GM12878 (cell line): ENCODE data around the gene KRT6C. TPM values are rescaled to one million over a fixed set of nuclear protein-coding genes. Genes with fewer than 3 reads are reported as not detected.
"Not testable (repeated sequence)": the region's sequence is repeated elsewhere in the genome, so short reads cannot be mapped to it uniquely, and the experiment has no call there.

Source experiments
- ATAC-seq: fragments of 200-7000 bp; cut with Tn5 transposase; 3 replicates; pipeline ENCODE4 v1.9.1; 2020; ENCODE audit warnings: mild to moderate bottlenecking, moderate library complexity
- BruUV-seq: library from RNA; stranded (reverse); fragments of 400-500 nt; replicated peaks from 2 replicates; lab custom pipeline; 2021; lab: Mats Ljungman, UMichigan
- CTCF ChIA-PET: fragments of 300-600 bp; sonication (Branson Sonifier 250); formaldehyde crosslinking; extraction: SDS; loops from one replicate; lab custom pipeline; 2021; ENCODE audit warnings: inconsistent platforms; lab: Yijun Ruan, JAX
- POLR2A ChIA-PET: fragments of 350-600 bp; formaldehyde crosslinking; extraction: SDS; loops from one replicate; lab custom pipeline; 2021; ENCODE audit warnings: inconsistent platforms; lab: Charles Lee
- RAD21 ChIA-PET: fragments of 300-600 bp; sonication (Branson Sonifier 250); formaldehyde crosslinking; loops from one replicate; lab custom pipeline; 2023; ENCODE audit warnings: antibody characterized with exemption; ENCODE audit not compliant: unreplicated experiment; lab: Charles Lee
- SMC1A ChIA-PET: fragments of 300-600 bp; sonication (Branson Sonifier 250); formaldehyde crosslinking; loops from one replicate; lab custom pipeline; 2023; ENCODE audit not compliant: unreplicated experiment, uncharacterized antibody; lab: Charles Lee
- DNase-seq: peaks from one replicate; pipeline ENCODE4 v3.0.0-alpha.2; 2011; ENCODE audit warnings: low read depth, low spot score
- FAIRE-seq: peaks from 3 replicates; lab custom pipeline; 2011; peaks lifted over from hg19 to GRCh38; lab: Jason Lieb, UNC
- H2AFZ ChIP-seq: 2 replicates; pipeline ENCODE4 v1.6.0; 2011; ENCODE audit warnings: low read depth, low read length, control low read depth; ENCODE audit not compliant: control insufficient read depth
- H3K27ac ChIP-seq: 2 replicates; pipeline ENCODE4 v1.5.1; 2011; ENCODE audit warnings: control low read depth; ENCODE audit not compliant: control insufficient read depth, insufficient read depth
- H3K27me3 ChIP-seq, 2 experiments: replicated peaks in 1 of 2; 2 replicates each; pipeline versions ENCODE4 v1.6.0 to v1.6.1; 2011; ENCODE audit warnings: low read length in 1 of 2; ENCODE audit not compliant: control insufficient read depth in 2 of 2, insufficient read depth in 2 of 2
- H3K36me3 ChIP-seq, 2 experiments: 2 replicates each; pipeline ENCODE4 v1.5.1; 2011; ENCODE audit warnings: low read length in 1 of 2; ENCODE audit not compliant: control insufficient read depth in 2 of 2, insufficient read depth in 2 of 2
- H3K4me1 ChIP-seq: 2 replicates; pipeline ENCODE4 v1.6.1; 2011; ENCODE audit warnings: mild to moderate bottlenecking, low read length, moderate library complexity, mixed read lengths; ENCODE audit not compliant: control insufficient read depth, insufficient read depth
- H3K4me2 ChIP-seq: 2 replicates; pipeline ENCODE4 v1.6.0; 2011; ENCODE audit warnings: control low read depth; ENCODE audit not compliant: control insufficient read depth, insufficient read depth
- H3K4me3 ChIP-seq: fragments of 200-600 bp; sonication (generic); 2 replicates; pipeline ENCODE4 v1.5.1; 2016
- H3K79me2 ChIP-seq: 2 replicates; pipeline ENCODE4 v1.6.0; 2011; ENCODE audit warnings: low read length; ENCODE audit not compliant: control insufficient read depth, insufficient read depth
- H3K9ac ChIP-seq: 2 replicates; pipeline ENCODE4 v1.8.0; 2011; ENCODE audit warnings: low read length, control low read depth, mixed read lengths; ENCODE audit not compliant: control insufficient read depth, insufficient read depth
- H3K9me3 ChIP-seq: replicated peaks from 3 replicates; pipeline ENCODE4 v1.5.1; 2011; ENCODE audit warnings: mild to moderate bottlenecking, low read length; ENCODE audit not compliant: control insufficient read depth, insufficient read depth
- H4K20me1 ChIP-seq: 2 replicates; pipeline ENCODE4 v1.6.0; 2011; ENCODE audit not compliant: control insufficient read depth, insufficient read depth
- CBFB ChIP-seq: IDR thresholded peaks from 2 replicates; pipeline ENCODE4 v1.6.1; 2016; ENCODE audit warnings: antibody characterized with exemption, low read depth
- FOXK2 ChIP-seq: fragments of 450-650 bp; IDR thresholded peaks from 2 replicates; pipeline ENCODE4 v1.6.1; 2017; ENCODE audit warnings: mild to moderate bottlenecking, moderate library complexity
- FOXM1 ChIP-seq: IDR thresholded peaks from 2 replicates; pipeline ENCODE4 v1.6.1; 2012; ENCODE audit warnings: low read depth, mild to moderate bottlenecking, inconsistent platforms, low read length, moderate library complexity
- KDM1A ChIP-seq: fragments of 200-600 bp; sonication (generic); IDR thresholded peaks from 2 replicates; pipeline ENCODE4 v1.6.1; 2016; ENCODE audit warnings: borderline replicate concordance
- MEF2A ChIP-seq: IDR thresholded peaks from 2 replicates; pipeline ENCODE4 v1.6.1; 2011; ENCODE audit warnings: low read depth, mild to moderate bottlenecking, low read length, moderate library complexity; ENCODE audit not compliant: insufficient read depth
- NFXL1 ChIP-seq: fragments of 450-650 bp; IDR thresholded peaks from 2 replicates; pipeline ENCODE4 v1.6.1; 2017; ENCODE audit warnings: antibody characterized with exemption, mild to moderate bottlenecking, borderline replicate concordance
- RB1 ChIP-seq: fragments of 450-650 bp; formaldehyde crosslinking; IDR thresholded peaks from 2 replicates; pipeline ENCODE4 v1.6.1; 2017; ENCODE audit warnings: mild to moderate bottlenecking, borderline replicate concordance
- RUNX3 ChIP-seq: IDR thresholded peaks from 2 replicates; pipeline ENCODE4 v1.6.1; 2012; ENCODE audit warnings: low read length, inconsistent platforms
- SMARCA5 ChIP-seq: fragments of 450-650 bp; IDR thresholded peaks from 2 replicates; pipeline ENCODE4 v1.6.1; 2017; ENCODE audit warnings: mild to moderate bottlenecking
- ZNF207 ChIP-seq: fragments of 450-650 bp; IDR thresholded peaks from 2 replicates; pipeline ENCODE4 v1.6.1; 2014; ENCODE audit warnings: antibody characterized with exemption, mild to moderate bottlenecking, borderline replicate concordance
- WGBS: methylation state at CpG from one replicate; pipeline ENCODE4 v1.1.6; 2016; ENCODE audit warnings: low lambda C conversion rate; ENCODE audit not compliant: insufficient replicate concordance, insufficient coverage; ENCODE audit errors: missing lambda C conversion rate; 5-methylcytosine and 5-hydroxymethylcytosine counted together
- in situ Hi-C: fragments of 300-500 bp; cut with MboI; formaldehyde crosslinking; loops from 9 replicates; pipeline ENCODE4 v1.14.3; 2018; ENCODE audit warnings: mixed read lengths
- intact Hi-C: fragments of 100-400 bp; cut with micrococcal nuclease; formaldehyde crosslinking; loops from one replicate; pipeline ENCODE4 v1.14.2; 2022; ENCODE audit not compliant: unreplicated experiment
- polyA plus RNA-seq, 11 experiments: library from polyadenylated mRNA; depleted of rRNA in 4 of 11; unstranded in 6 of 11; stranded (reverse) in 5 of 11; fragments of >200 nt; fragmentation: Nextera tagmentation in 4 of 11; fragmentation: Illumina TruSeq in 1 of 11; extraction: Ambion mirVana in 4 of 11; extraction: Trizol in 1 of 11; gene quantifications; 1 replicate in 1 of 11; 2 replicates in 10 of 11; pipeline versions ENCODE4 v1.2.1 to v1.2.3, GENCODE V29; 2011 to 2016; ENCODE audit warnings: inconsistent platforms in 2 of 11, missing spikeins in 2 of 11, low read depth in 1 of 11
- total RNA-seq, 4 experiments: library from RNA; depleted of rRNA in 3 of 4; stranded (reverse); fragments of >200 nt in 3 of 4; fragmentation: Illumina TruSeq in 1 of 4; extraction: Trizol in 1 of 4; gene quantifications; 2 replicates each; pipeline versions ENCODE4 v1.2.1 to v1.2.3, GENCODE V29; 2013 to 2021
- TF ChIP-seq, protein P1 (sequence below): IDR thresholded peaks from 2 replicates; pipeline ENCODE4 v1.6.1; 2012; ENCODE audit warnings: low read length, inconsistent platforms

Gene KRT6C
- total and polyA plus RNA-seq, 10 of the 15 experiments (the other 5 are each of a cell fraction or from before 2014, with no cell fraction given): not detected

DNA sequence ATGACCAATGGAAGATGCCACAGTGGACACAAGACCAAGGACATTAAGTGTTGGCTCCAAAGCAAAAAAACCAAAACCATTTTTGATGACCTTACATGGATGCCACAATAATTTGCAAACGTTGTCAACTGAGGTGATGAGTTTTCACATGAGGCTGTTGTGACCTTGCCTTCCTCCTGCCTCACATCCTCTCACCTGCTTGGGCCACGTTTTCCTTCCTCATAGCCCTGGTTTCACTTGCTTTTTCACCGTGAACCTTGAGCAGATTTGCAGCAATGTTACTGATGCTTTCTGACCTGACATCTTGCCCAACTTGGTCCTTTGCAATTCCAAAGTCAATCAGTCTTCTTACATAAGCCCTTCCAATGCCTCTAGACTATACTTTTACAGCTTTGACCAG, 25.4 kb downstream of the KRT6C start:
- intact Hi-C loops (no loop called here), in situ Hi-C loops (no loop called here)
- 0% methylated on average over 3 of the region's 3 CpGs for WGBS
- TF ChIP-seq RB1 (no peak), FOXK2 (no peak), KDM1A (no peak), RUNX3 (no peak), CBFB (no peak), NFXL1 (no peak), FOXM1 (no peak), SMARCA5 (no peak), MEF2A (no peak), ZNF207 (no peak)
- TF ChIP-seq, protein P1, sequence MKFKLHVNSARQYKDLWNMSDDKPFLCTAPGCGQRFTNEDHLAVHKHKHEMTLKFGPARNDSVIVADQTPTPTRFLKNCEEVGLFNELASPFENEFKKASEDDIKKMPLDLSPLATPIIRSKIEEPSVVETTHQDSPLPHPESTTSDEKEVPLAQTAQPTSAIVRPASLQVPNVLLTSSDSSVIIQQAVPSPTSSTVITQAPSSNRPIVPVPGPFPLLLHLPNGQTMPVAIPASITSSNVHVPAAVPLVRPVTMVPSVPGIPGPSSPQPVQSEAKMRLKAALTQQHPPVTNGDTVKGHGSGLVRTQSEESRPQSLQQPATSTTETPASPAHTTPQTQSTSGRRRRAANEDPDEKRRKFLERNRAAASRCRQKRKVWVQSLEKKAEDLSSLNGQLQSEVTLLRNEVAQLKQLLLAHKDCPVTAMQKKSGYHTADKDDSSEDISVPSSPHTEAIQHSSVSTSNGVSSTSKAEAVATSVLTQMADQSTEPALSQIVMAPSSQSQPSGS: no peak
- ChIA-PET SMC1A (no interaction called here), RAD21 (no interaction called here), POLR2A (no interaction called here), CTCF (no interaction called here)
- Histone ChIP-seq H3K4me3 (no peak overlapping the region), H3K79me2 (no peaks in the 10 kb centered on the region), H4K20me1 (no peaks in the 10 kb centered on the region), H3K9me3 (no peaks in the 10 kb centered on the region), H3K27me3 (peaks cover 0 to 7% of the 10 kb centered on the region in 2 experiments), H2AFZ (no peak overlapping the region), H3K36me3 (no peaks in the 10 kb centered on the region), H3K4me1 (no peaks in the 10 kb centered on the region), H3K9ac (no peak overlapping the region), H3K4me2 (no peak overlapping the region), H3K27ac (no peak overlapping the region)
- ATAC-seq: no peak
- no peak for DNase-seq
- FAIRE-seq: no peak
- BruUV-seq: no TSS peak

GRCh38 chr12:52447196-52447595, 26.4 kb downstream of the KRT6C start:
- H3K36me3 ChIP-seq, H3K79me2 ChIP-seq, H3K4me1 ChIP-seq, intact Hi-C loops, BruUV-seq, RAD21 ChIA-PET, ATAC-seq, H3K27me3 ChIP-seq, H3K27ac ChIP-seq, H3K9ac ChIP-seq, DNase-seq, H3K4me3 ChIP-seq, H2AFZ ChIP-seq, FAIRE-seq, POLR2A ChIA-PET, H4K20me1 ChIP-seq, H3K9me3 ChIP-seq, H3K4me2 ChIP-seq, in situ Hi-C loops: not testable (repeated sequence)
- ChIA-PET CTCF (interaction anchor here (0.6 kb wide), 1 partner anchor 1887 kb away, joined by 3 read pairs; no protein-coding TSS in a partner anchor), SMC1A (interaction anchor here (1.6 kb wide), 1 partner anchor 16 kb away, joined by 3 read pairs; no protein-coding TSS in a partner anchor)
- WGBS: 62% methylated on average over 7 of the region's 11 CpGs
